GM19438 (cell line): ENCODE measurements around the gene FOSL1.
"Not testable (repeated sequence)": the region's sequence is repeated elsewhere in the genome, so short reads cannot be mapped to it uniquely, and the experiment has no call there.

Experiments
- ATAC-seq: cut with Tn5 transposase; IDR thresholded peaks from one replicate; pipeline ENCODE4 v1.9.1; 2021; ENCODE audit warnings: low read depth; ENCODE audit not compliant: unreplicated experiment

FOSL1 gene

GRCh38 chr11:65897020-65897471 is 3.1 kb downstream of the FOSL1 start:
- no peak for ATAC-seq

- ATAC-seq, result no peak
These were observed 3.9 kb downstream of the FOSL1 start for GRCh38 chr11:65896034-65896999.

GRCh38 chr11:65895482-65895981 is 4.7 kb downstream of the FOSL1 start:
- no peak for ATAC-seq

GRCh38 chr11:65894034-65894591 is 6.1 kb downstream of the FOSL1 start:
- no peak for ATAC-seq

GRCh38 chr11:65892661-65893317 is 7.4 kb downstream of the FOSL1 start:
- no peak for ATAC-seq

GRCh38 chr11:65892137-65892540 is 8.0 kb downstream of the FOSL1 start:
- not testable (repeated sequence) for ATAC-seq

- no peak for ATAC-seq
These were observed 8.7 kb downstream of the FOSL1 start for GRCh38 chr11:65891219-65892136.

GRCh38 chr11:65890324-65891218 is 9.6 kb downstream of the FOSL1 start, which contains the start of gene CCDC85B:
TSS of gene CCDC85B (plus strand) at chr11:65890673. CDS start at chr11:65890784, 111 bp downstream.
- peak; percentile 44 for ATAC-seq

- ATAC-seq, result peak; percentile 45
These were observed 11.9 kb downstream of the FOSL1 start, which contains the start of gene FIBP for GRCh38 chr11:65888163-65888814. TSS of gene FIBP (minus strand) at chr11:65888471. CDS start at chr11:65888418, 53 bp downstream.

- no peak for ATAC-seq
These were observed 12.4 kb downstream of the FOSL1 start for GRCh38 chr11:65887723-65888162.

- no peak for ATAC-seq
These were observed 13.1 kb downstream of the FOSL1 start for GRCh38 chr11:65886826-65887722.

GRCh38 chr11:65885808-65886536 is 14.2 kb downstream of the FOSL1 start:
- ATAC-seq, result no peak

GRCh38 chr11:65885231-65885630 is 15.0 kb downstream of the FOSL1 start:
- no peak for ATAC-seq

GRCh38 chr11:65884716-65885092 is 15.5 kb downstream of the FOSL1 start:
- no peak for ATAC-seq

- no peak for ATAC-seq
These were observed 16.1 kb downstream of the FOSL1 start for GRCh38 chr11:65883786-65884715.
